H1 (cell line): ENCODE data around the gene SNX27. TPM values are rescaled to one million over a fixed set of nuclear protein-coding genes. Genes with fewer than 3 reads are reported as not detected.

ENCODE experiments used
- HDAC2 ChIP-seq, 2 experiments: fragments of 300-600 bp in 1 of 2; sonication (generic) in 1 of 2; IDR thresholded peaks; 2 replicates each; pipeline ENCODE4 v1.6.1; 2011 to 2012; ENCODE audit warnings: low read depth in 2 of 2, low read length in 2 of 2, mild to moderate bottlenecking in 2 of 2, moderate library complexity in 2 of 2, borderline replicate concordance in 1 of 2, inconsistent platforms in 1 of 2
- polyA plus RNA-seq, 7 experiments: library from polyadenylated mRNA; depleted of rRNA in 3 of 7; stranded (reverse) in 5 of 7; unstranded in 2 of 7; fragments of >200 nt in 5 of 7; fragments of 200-250 nt in 2 of 7; gene quantifications; 1 replicate in 5 of 7; 2 replicates in 1 of 7; 4 replicates in 1 of 7; pipeline versions ENCODE4 v1.2.1 to v1.2.3, GENCODE V29; 2011 to 2013; ENCODE audit warnings: missing spikeins in 2 of 7, mixed read lengths in 2 of 7
- total RNA-seq: library from RNA; stranded (reverse); fragmentation: NEBNext Ultra II Directional; extraction: Animal tissue kit (Norgen Biotek cat#: 25700); gene quantifications from 2 replicates; pipeline ENCODE4 v1.2.1, GENCODE V29; 2021
- TF ChIP-seq, protein P1 (sequence below), 3 experiments: IDR thresholded peaks; 1 replicate in 2 of 3; 2 replicates in 1 of 3; pipeline versions ENCODE4 v1.5.1 to v1.6.1; 2011; ENCODE audit warnings: low read length in 3 of 3, mild to moderate bottlenecking in 3 of 3, inconsistent platforms in 2 of 3, low read depth in 1 of 3, moderate library complexity in 1 of 3; ENCODE audit not compliant: insufficient read depth in 1 of 3; ENCODE audit errors: control extremely low read depth in 1 of 3

The SNX27 gene
- total and polyA plus RNA-seq, 2 of the 8 experiments (the other 6 are each of a cell fraction or from before 2014, with no cell fraction given) = 23.4 to 65.4 TPM

DNA sequence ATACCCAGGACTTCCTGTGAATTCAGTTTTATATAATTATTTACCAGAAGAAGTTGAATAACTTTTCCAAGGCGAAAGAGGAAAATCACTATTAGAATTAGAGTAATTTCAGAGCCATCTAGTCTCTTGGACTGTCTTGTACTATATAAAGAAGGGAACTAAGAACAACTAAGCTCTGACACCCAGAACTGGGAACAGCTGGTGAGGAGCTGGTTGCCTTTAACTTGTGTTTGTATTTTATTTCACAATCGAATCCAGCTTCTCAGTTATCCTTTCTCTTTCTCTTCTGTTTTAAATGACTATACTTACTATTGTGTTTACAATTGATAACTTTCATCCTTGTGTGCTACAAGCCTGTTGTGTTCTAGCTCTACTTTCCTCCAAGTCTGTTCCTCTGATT is 8.4 kb downstream of the SNX27 start (continued):
- TF ChIP-seq HDAC2 (IDR thresholded peaks at IDR 0.05; ENCODE audit: borderline replicate concordance in 1 of 2, low read depth in 2 of 2, low read length in 2 of 2) = no peak
- TF ChIP-seq, protein P1, sequence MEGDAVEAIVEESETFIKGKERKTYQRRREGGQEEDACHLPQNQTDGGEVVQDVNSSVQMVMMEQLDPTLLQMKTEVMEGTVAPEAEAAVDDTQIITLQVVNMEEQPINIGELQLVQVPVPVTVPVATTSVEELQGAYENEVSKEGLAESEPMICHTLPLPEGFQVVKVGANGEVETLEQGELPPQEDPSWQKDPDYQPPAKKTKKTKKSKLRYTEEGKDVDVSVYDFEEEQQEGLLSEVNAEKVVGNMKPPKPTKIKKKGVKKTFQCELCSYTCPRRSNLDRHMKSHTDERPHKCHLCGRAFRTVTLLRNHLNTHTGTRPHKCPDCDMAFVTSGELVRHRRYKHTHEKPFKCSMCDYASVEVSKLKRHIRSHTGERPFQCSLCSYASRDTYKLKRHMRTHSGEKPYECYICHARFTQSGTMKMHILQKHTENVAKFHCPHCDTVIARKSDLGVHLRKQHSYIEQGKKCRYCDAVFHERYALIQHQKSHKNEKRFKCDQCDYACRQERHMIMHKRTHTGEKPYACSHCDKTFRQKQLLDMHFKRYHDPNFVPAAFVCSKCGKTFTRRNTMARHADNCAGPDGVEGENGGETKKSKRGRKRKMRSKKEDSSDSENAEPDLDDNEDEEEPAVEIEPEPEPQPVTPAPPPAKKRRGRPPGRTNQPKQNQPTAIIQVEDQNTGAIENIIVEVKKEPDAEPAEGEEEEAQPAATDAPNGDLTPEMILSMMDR (IDR thresholded peaks at IDR 0.05; ENCODE audit: control extremely low read depth in 1 of 3, insufficient read depth in 1 of 3, low read depth in 1 of 3, low read length in 3 of 3) = no peak
